ENCODE measurements around the gene GUCY1A2.

The GUCY1A2 gene

DNA sequence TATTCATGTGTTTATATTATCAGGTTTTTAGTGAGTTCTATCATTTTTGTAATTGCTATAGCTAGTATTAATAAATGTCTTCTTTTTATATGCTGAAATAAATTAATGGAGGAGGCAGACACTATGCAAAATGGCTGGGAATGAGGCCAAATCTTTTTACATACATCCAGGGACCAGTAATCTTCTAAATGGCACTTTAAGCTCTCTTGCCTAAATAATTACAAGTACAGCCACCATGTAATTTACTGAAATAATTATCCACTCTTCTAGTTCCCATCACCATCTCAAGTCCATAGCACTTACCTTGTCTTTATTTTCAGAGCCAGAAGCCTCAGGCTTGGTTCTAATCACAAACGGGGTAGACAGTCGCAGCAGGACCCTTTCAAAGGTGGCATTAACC, 79.1 kb downstream of the GUCY1A2 start:
- no peak for TF ChIP-seq ZFX (IDR thresholded peaks at IDR 0.05)
- TF ChIP-seq, protein P1, sequence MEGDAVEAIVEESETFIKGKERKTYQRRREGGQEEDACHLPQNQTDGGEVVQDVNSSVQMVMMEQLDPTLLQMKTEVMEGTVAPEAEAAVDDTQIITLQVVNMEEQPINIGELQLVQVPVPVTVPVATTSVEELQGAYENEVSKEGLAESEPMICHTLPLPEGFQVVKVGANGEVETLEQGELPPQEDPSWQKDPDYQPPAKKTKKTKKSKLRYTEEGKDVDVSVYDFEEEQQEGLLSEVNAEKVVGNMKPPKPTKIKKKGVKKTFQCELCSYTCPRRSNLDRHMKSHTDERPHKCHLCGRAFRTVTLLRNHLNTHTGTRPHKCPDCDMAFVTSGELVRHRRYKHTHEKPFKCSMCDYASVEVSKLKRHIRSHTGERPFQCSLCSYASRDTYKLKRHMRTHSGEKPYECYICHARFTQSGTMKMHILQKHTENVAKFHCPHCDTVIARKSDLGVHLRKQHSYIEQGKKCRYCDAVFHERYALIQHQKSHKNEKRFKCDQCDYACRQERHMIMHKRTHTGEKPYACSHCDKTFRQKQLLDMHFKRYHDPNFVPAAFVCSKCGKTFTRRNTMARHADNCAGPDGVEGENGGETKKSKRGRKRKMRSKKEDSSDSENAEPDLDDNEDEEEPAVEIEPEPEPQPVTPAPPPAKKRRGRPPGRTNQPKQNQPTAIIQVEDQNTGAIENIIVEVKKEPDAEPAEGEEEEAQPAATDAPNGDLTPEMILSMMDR (conservative IDR thresholded peaks at IDR 0.05) = no peak
- H3K27ac ChIP-seq = no peak overlapping the region

DNA sequence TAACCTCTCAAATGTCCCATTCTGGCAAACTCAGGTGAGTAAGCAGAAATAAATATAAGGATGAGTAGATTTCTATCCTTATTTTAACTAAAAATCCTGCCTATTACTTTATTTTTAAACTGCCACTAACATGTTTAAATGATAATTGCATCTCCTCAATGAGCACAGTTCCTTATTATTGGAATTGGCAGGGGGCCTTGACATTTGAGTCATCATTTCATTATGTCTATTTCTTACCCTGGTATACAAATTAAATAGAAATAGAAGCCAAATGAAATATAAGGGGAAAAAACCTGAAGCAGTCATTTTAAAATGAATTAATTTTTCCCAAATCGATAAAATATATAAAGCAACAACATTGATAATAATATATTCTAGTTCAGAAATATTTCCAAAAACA, 81.2 kb downstream of the GUCY1A2 start:
- no peak for TF ChIP-seq ZFX (IDR thresholded peaks at IDR 0.05)
- TF ChIP-seq, protein P1 (conservative IDR thresholded peaks at IDR 0.05) = no peak
- H3K27ac ChIP-seq = no peak overlapping the region

DNA sequence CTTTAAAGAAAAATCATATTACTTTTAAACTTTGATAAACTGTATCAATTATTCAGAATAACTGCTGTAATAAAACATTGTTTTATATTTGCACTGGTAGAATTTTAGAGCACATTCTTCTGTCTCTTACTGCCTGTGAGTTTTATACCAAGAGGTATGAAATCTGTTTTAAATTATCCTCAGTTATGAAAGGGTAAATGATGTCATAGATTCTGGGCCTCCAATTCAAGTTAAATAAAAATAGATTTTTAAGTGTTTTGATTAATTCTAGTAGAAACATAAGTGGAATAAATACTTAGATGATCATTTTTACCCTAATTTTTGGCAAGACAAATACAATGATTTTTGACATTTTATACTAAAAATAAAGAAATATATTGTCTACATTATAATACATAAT, 93.0 kb downstream of the GUCY1A2 start:
- no peak overlapping the region for H3K27ac ChIP-seq
- TF ChIP-seq, protein P1 (conservative IDR thresholded peaks at IDR 0.05) = no peak
- no peak for TF ChIP-seq ZFX (IDR thresholded peaks at IDR 0.05)

DNA sequence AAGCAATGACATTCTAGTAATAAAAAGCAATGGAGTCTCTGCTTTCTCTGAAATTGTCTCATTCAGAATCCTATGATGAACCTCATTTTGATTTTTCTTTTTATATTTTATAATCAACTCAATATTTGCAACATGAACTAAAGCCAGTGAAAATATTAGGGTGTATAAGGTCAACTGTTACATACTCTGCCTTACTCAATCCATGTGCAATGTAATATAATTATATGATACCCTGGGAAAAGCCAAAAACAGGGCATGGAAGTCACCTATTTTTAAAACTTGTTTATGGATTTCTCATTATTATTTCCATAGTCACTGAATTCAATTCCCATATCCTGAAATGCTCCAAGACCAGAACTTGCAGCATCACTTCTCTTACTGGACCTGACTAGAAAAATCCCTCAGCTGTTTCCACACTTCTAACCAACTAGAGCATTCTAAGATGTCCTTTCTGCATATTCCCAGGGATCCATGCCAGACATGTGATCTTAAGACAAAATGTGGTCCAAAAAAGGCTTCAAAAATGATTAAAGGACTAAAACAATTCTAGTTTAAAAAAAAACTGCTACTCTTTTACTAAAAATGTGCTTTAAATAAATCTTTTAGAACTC, 97.3 kb downstream of the GUCY1A2 start:
- TF ChIP-seq ZFX (IDR thresholded peaks at IDR 0.05) = no peak
- TF ChIP-seq, protein P1 (conservative IDR thresholded peaks at IDR 0.05) = no peak
- H3K27ac ChIP-seq = no peak overlapping the region

DNA sequence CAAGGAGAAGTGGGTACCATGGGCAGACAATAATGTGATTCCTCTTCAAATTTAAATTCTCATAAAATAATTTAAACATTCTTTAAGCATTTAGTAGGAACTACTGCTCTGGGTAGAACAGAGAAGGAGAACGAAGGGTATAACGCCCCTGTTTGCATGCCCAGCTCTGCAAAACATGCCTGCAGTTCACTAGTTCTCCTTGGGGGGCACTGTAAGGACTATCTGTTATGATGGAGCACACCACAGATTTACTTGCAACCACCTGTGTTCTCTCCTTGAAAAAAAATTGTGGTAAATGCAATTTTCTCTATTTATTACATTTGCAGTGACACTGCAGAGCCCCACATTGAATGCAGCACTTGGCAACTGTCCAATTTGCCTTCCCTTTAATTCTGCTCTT, 100.3 kb downstream of the GUCY1A2 start:
- no peak overlapping the region for H3K27ac ChIP-seq
- TF ChIP-seq ZFX (IDR thresholded peaks at IDR 0.05) = no peak
- TF ChIP-seq, protein P1 (conservative IDR thresholded peaks at IDR 0.05) = peak; percentile 46

DNA sequence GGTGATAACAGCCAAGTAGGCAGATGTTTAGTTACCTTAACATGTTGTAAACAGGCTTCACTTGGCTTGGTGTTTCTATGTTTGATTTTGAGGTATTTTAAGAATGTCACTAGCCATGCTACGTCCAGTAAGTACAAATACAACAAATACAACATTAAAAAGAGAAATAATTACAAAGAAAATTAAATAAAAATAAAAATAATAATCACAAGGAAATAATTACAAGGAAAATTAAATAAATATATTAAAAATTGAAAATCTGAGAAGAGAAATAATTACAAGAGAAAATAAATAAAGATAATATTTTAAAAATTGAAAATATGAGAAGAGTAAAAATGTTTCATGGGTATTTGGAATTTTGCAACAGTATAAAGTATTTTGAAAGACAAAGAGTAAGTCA, 103.9 kb downstream of the GUCY1A2 start:
- no peak for TF ChIP-seq ZFX (IDR thresholded peaks at IDR 0.05)
- TF ChIP-seq, protein P1 (conservative IDR thresholded peaks at IDR 0.05) = no peak
- H3K27ac ChIP-seq = no peak overlapping the region

DNA sequence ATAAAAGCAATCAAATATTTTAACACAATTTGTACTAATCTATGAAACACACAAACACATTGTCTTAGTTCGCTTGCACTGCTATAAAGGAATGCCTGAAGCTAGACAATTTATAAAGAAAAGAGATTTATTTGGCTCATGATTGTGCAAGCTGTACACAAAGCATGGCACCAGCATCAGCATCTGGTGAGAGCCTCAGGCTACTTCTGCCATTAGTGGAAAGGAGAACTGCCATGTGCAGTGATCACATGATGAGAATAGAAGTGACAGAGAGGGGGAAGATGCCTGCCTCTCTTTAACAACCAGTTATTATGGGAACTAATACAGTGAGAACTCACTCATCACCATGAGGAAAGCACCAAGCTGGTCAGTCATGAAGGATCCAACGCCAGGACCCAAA, 105.1 kb downstream of the GUCY1A2 start:
- no peak overlapping the region for H3K27ac ChIP-seq
- TF ChIP-seq, protein P1 (conservative IDR thresholded peaks at IDR 0.05) = no peak
- no peak for TF ChIP-seq ZFX (IDR thresholded peaks at IDR 0.05)
